ENCODE measurements around the gene XAF1. TPM values are rescaled to one million over a fixed set of nuclear protein-coding genes. Genes with fewer than 3 reads are reported as not detected.

The XAF1 gene
- polyA plus RNA-seq, 2 of the 4 experiments (the other 2 are of a cell fraction), result not detected

GRCh38 chr17:6748617-6749016 lies 7.2 kb upstream of the XAF1 start:
- Histone ChIP-seq H3K4me1 (peaks cover 6% of the 10 kb centered on the region; the same call in 1 of the 3 replicates), H3K4me2 (no peak overlapping the region), H3K9me3 (no peaks in the 10 kb centered on the region), H3K4me3 (no peak overlapping the region), H3K27ac (no peak overlapping the region)
- ChIA-PET POLR2A (no interaction called here), CTCF (no interaction called here)
- TF ChIP-seq E2F6 (IDR thresholded peaks at IDR 0.05; ENCODE audit: borderline replicate concordance, low read depth) (no peak), SREBF2 (IDR thresholded peaks at IDR 0.05) (no peak), MYC (IDR thresholded peaks at IDR 0.05; ENCODE audit: borderline replicate concordance, low read length) (no peak), HEYL (CRISPR knock-in tag; IDR thresholded peaks at IDR 0.05) (no peak), BCL3 (IDR thresholded peaks at IDR 0.05) (no peak), GATA3 (IDR thresholded peaks at IDR 0.05; ENCODE audit: borderline replicate concordance) (no peak), ELK1 (IDR thresholded peaks at IDR 0.05; ENCODE audit: low read depth, low read length) (no peak), CTCF (IDR thresholded peaks at IDR 0.05) (no peak)
- FAIRE-seq (no peak), DNase-seq (ENCODE audit: low read depth in 1 of 2, low spot score in 1 of 2) (no peak), ATAC-seq (no peak)

GRCh38 chr17:6749519-6749918 lies 6.3 kb upstream of the XAF1 start:
- Histone ChIP-seq H3K4me3 (no peak overlapping the region), H3K27ac (no peak overlapping the region), H3K4me2 (no peak overlapping the region), H3K9me3 (no peaks in the 10 kb centered on the region), H3K4me1 (peaks cover 6% of the 10 kb centered on the region; the same call in 1 of the 3 replicates)
- 39% methylated on average over 6 of the region's 6 CpGs for WGBS (ENCODE audit: missing lambda C conversion rate)
- TF ChIP-seq RAD21 (conservative IDR thresholded peaks at IDR 0.05 in 1 of 2, IDR thresholded peaks at IDR 0.05 in 1 of 2) (peak in 1 of 2 experiments; percentile 31; a peak in 2 of 5 replicates), BCL3 (IDR thresholded peaks at IDR 0.05) (no peak)
- no peak for ATAC-seq
- ChIA-PET CTCF (interaction anchor here (0.8 to 1.5 kb wide), 3 partner anchors 27 to 255 kb away, joined by 3 to 4 read pairs (median 3); partner anchors contain the start of gene FBXO39), POLR2A (no interaction called here)
- no peak for DNase-seq (ENCODE audit: low read depth in 1 of 2, low spot score in 1 of 2)
- no peak for FAIRE-seq

GRCh38 chr17:6752068-6752909 lies 3.6 kb upstream of the XAF1 start:
- WGBS (ENCODE audit: missing lambda C conversion rate), result 44% methylated on average over 7 of the region's 7 CpGs
- no peak for DNase-seq (ENCODE audit: low read depth in 1 of 2, low spot score in 1 of 2)
- Histone ChIP-seq H3K4me1 (peaks cover 6% of the 10 kb centered on the region; the same call in 1 of the 3 replicates), H3K9me3 (no peaks in the 10 kb centered on the region), H3K27ac (peak overlapping the region in 1 of 2 experiments; percentile 52; a peak in 3 of 6 replicates), H3K4me2 (no peak overlapping the region), H3K4me3 (no peak overlapping the region)
- CTCF ChIA-PET, result interaction anchor here (0.7 kb wide), 1 partner anchor 1236 kb away, joined by 5 read pairs; no protein-coding TSS in a partner anchor
- ATAC-seq, result no peak; a peak in 1 of 6 replicates
- POLR2A ChIA-PET, result no interaction called here
- no peak for FAIRE-seq
- TF ChIP-seq ELK1 (IDR thresholded peaks at IDR 0.05; ENCODE audit: low read depth, low read length) (no peak), JUNB (IDR thresholded peaks at IDR 0.05) (no peak), RARB (CRISPR knock-in tag; IDR thresholded peaks at IDR 0.05) (no peak), HOXB13 (CRISPR knock-in tag; IDR thresholded peaks at IDR 0.05; ENCODE audit: low read depth) (no peak), EHF (CRISPR knock-in tag; IDR thresholded peaks at IDR 0.05) (no peak), RCOR1 (IDR thresholded peaks at IDR 0.05; ENCODE audit: low read depth, low read length) (no peak), POLR2AphosphoS2 (conservative IDR thresholded peaks at IDR 0.05; ENCODE audit: low read length) (no peak), BHLHE40 (IDR thresholded peaks at IDR 0.05; ENCODE audit: low read depth, low read length) (no peak), FOSL2 (IDR thresholded peaks at IDR 0.05) (no peak), FOSL2 (CRISPR knock-in tag; IDR thresholded peaks at IDR 0.05) (no peak), ZNF302 (CRISPR knock-in tag; IDR thresholded peaks at IDR 0.05) (no peak), JUN (IDR thresholded peaks at IDR 0.05) (no peak), ATOH8 (CRISPR knock-in tag; IDR thresholded peaks at IDR 0.05; ENCODE audit: low read depth) (no peak), E2F6 (IDR thresholded peaks at IDR 0.05; ENCODE audit: borderline replicate concordance, low read depth) (no peak), HDAC2 (IDR thresholded peaks at IDR 0.05) (no peak), CBX2 (IDR thresholded peaks at IDR 0.05; ENCODE audit: borderline replicate concordance, low read depth) (no peak)

Measured in A549 (cell line).